ENCODE results near the gene SUCLG2.

Gene SUCLG2

GRCh38 chr3:67610458-67610857 is 44.0 kb downstream of the SUCLG2 start:
- H3K27ac Mint-ChIP-seq, result no peak overlapping the region
- CTCF ChIA-PET, result no interaction called here
- H3K9me3 Mint-ChIP-seq, result no peaks in the 10 kb centered on the region
- H3K36me3 Mint-ChIP-seq, result peaks cover 74% of the 10 kb centered on the region
- peaks cover 8% of the 10 kb centered on the region for H3K4me1 Mint-ChIP-seq
- DNase-seq, result no peak
- no peak overlapping the region for H3K4me3 Mint-ChIP-seq
- no peaks in the 10 kb centered on the region for H3K27me3 Mint-ChIP-seq

DNA sequence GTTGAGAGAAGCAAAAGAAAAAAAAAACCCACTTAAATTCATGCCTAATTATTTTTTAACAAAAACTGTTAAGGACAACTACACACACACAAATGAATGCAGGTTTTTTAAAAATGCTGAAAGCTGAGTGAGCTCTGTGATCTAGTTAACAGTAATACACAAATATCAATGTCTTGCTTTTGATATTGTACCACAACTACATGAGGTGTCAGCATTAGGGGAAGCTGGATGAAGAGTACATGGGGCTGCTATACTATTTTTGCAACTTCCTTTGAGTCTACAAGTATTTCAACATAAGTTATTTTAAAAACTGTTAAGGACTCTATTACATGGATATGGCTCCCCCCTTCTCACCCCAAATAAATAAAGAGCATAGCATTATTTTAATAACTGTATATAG is 44.7 kb downstream of the SUCLG2 start:
- H3K27me3 Mint-ChIP-seq, result no peaks in the 10 kb centered on the region
- no peak overlapping the region for H3K4me3 Mint-ChIP-seq
- CTCF ChIA-PET, result no interaction called here
- DNase-seq, result no peak
- no peaks in the 10 kb centered on the region for H3K9me3 Mint-ChIP-seq
- peaks cover 15% of the 10 kb centered on the region for H3K4me1 Mint-ChIP-seq
- peak overlapping the region; percentile 13 for H3K27ac Mint-ChIP-seq
- H3K36me3 Mint-ChIP-seq, result peaks cover 76% of the 10 kb centered on the region

- Mint-ChIP-seq H3K9me3 (no peaks in the 10 kb centered on the region), H3K4me1 (peaks cover 29% of the 10 kb centered on the region), H3K27ac (no peak overlapping the region), H3K36me3 (peaks cover 74% of the 10 kb centered on the region), H3K4me3 (no peak overlapping the region), H3K27me3 (no peaks in the 10 kb centered on the region)
- DNase-seq, result no peak
- CTCF ChIA-PET, result no interaction called here
Measured at GRCh38 chr3:67608034-67608433, 46.4 kb downstream of the SUCLG2 start.

DNA sequence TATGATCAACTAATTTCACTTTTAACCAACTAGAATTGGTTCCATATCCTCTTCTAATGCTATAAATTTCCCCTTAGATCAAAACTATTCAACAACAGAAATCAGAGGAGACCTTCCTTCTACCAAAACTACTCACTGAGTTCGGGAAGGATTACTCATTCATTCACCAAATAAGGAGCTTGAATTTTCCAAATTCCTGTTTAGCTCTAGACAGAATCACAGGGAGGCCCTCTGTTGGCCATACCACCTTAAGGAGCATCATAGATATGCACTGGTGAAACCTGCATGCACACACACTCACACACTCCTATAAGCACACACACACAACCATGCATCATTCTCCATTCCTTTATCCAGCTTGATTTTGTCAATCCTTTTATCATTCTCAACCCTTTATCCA is 49.0 kb downstream of the SUCLG2 start:
- Mint-ChIP-seq H3K36me3 (peaks cover 75% of the 10 kb centered on the region), H3K27me3 (no peaks in the 10 kb centered on the region), H3K27ac (no peak overlapping the region), H3K4me3 (no peak overlapping the region), H3K4me1 (peaks cover 54% of the 10 kb centered on the region), H3K9me3 (no peaks in the 10 kb centered on the region)
- CTCF ChIA-PET, result no interaction called here
- no peak for DNase-seq

DNA sequence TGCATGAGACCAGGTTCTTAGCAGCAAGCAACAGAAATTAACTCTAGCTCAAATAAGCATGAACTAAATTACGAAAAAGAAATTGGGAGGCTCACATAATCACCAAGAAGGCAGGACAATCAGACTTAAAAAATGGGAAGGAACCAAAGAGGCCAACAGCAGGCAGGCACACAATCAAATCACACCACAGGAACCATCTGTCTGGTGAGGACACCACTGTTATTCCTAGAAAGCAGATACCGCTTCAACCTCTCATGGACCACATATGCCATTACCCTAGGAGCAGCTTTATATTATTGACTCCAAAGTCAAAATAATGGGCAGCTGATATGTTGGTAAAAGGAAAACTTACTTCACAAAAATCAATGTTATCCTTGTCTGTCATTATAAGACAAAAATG is 51.6 kb downstream of the SUCLG2 start:
- CTCF ChIA-PET, result interaction anchor here (1.2 kb wide), 1 partner anchor 8 kb away, joined by 3 read pairs; no protein-coding TSS in a partner anchor
- no peak for DNase-seq
- H3K4me3 Mint-ChIP-seq, result no peak overlapping the region
- no peaks in the 10 kb centered on the region for H3K9me3 Mint-ChIP-seq
- no peaks in the 10 kb centered on the region for H3K27me3 Mint-ChIP-seq
- peaks cover 71% of the 10 kb centered on the region for H3K36me3 Mint-ChIP-seq
- H3K27ac Mint-ChIP-seq, result peak overlapping the region; percentile 89
- H3K4me1 Mint-ChIP-seq, result peaks cover 75% of the 10 kb centered on the region

DNA sequence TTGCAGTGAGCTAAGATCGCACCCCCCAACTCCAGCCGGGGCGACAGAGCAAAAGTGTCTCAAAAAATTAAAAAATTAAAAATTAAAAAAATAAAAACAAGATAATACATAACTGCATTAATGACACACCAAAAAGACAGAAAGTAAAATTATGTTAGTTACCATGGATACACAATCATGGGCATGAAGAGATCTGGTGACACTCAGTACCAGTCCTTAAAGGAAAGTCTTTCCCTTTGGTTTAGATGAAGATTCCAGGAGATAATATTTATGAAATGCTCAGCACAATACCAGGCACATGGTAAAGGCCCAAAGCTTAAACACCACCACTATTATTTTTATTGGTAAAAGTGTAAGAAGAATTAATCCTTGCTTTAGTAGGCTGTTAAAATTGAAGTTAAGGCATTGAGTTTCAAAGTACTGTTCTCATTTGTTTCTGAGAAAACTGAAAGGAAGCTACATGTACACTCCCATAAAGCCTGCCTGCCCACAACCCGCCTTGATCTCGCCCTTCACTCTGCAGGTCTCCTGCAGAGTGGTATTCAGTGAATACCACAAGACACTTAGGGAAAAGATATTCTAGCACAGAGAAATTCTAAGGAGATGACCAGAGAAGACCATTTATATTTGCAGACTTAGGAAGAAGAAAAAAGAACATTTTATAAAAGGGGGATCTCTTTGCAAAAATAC is 52.3 kb downstream of the SUCLG2 start:
- Mint-ChIP-seq H3K36me3 (peaks cover 71% of the 10 kb centered on the region), H3K27me3 (no peaks in the 10 kb centered on the region), H3K27ac (peak overlapping the region; percentile 89), H3K4me3 (peak overlapping the region; percentile 57), H3K4me1 (peaks cover 79% of the 10 kb centered on the region), H3K9me3 (no peaks in the 10 kb centered on the region)
- CTCF ChIA-PET, result interaction anchor here (0.6 to 1.3 kb wide), 3 partner anchors 8 to 218 kb away, joined by 3 to 4 read pairs (median 3); partner anchors contain the start of gene SUCLG2
- DNase-seq, result peak; percentile 51

DNA sequence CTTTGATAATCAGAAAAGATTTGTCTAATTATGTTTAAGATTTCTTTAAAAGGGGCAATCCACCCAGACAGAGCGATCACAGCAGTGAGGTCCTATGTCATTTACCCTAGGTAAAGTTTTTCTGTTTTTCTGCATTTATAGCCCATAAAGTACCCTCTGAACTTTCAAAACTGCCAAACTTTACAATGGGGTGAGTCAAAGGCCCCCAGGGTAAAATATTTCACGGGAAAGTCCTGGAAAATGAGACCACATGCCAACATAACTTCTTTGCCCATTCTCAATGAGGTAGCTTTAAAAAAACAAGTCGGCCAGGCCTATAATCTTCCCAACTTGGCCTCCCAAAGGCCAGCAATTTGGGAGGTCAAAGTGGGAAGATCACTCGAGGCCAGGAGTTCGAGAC is 53.0 kb downstream of the SUCLG2 start:
- Mint-ChIP-seq H3K4me3 (no peak overlapping the region), H3K36me3 (peaks cover 74% of the 10 kb centered on the region), H3K27ac (peak overlapping the region; percentile 52), H3K4me1 (peaks cover 85% of the 10 kb centered on the region), H3K9me3 (no peaks in the 10 kb centered on the region), H3K27me3 (no peaks in the 10 kb centered on the region)
- DNase-seq, result no peak
- CTCF ChIA-PET, result interaction anchor here (0.6 to 1.3 kb wide), 2 partner anchors 53 to 217 kb away, joined by 3 to 4 read pairs; partner anchors contain the start of gene SUCLG2

DNA sequence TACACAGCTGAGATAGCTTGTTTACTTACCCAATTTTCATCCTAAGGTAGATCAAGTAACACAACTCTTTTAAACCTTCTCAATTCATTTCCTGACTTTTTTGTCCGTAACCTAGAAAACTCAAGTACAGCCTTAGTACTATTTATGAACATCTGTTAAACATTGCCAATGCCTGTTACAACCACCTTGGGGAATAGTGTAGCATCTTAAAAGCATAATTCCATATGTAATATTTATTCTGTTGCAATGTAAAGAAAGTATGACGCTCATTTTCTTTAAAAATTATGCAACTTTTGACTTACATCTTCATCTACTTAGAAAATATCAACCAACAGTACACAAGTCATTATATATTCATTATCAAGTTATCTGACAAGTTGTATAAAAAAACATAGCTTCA is 54.6 kb downstream of the SUCLG2 start:
- Mint-ChIP-seq H3K36me3 (peaks cover 73% of the 10 kb centered on the region), H3K27ac (no peak overlapping the region), H3K27me3 (no peaks in the 10 kb centered on the region), H3K4me3 (no peak overlapping the region), H3K9me3 (no peaks in the 10 kb centered on the region), H3K4me1 (peaks cover 86% of the 10 kb centered on the region)
- DNase-seq, result no peak
- CTCF ChIA-PET, result interaction anchor here (0.6 kb wide), 1 partner anchor 273 kb away, joined by 3 read pairs; no protein-coding TSS in a partner anchor

DNA sequence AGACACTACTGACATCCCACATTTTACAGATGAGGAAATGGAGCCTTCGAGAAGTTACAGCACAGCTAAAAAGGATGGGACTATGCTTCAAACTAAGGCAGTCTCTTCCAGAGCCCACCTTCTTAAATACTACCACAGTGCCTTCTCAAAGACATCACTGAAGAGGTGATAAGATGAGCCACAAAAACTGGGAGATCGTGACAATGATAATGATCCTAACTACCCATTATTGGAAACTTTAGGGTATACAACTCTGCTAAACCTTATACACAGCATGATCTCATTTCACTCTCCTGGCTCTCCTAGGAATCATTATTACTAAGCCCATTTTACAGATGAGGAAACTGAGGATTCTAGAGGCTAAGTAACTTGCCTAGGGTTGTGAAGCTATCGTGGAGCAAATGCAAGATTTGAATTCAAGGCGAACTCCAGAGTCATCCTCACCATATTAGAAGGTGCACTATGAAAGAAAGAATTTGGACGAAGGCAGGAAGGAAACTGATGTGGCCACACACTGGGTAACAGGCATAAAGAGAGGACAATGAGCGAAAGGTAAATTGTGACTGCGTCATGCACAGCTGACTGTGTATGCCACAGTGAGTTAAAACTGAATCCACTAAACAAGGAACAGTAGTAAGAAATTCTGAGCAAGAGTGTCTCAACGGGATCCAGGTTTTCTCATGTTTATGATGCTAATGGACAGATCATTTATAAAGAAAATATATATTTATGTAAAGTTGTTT is 55.4 kb downstream of the SUCLG2 start:
- DNase-seq, result no peak
- Mint-ChIP-seq H3K9me3 (no peaks in the 10 kb centered on the region), H3K4me1 (peaks cover 79% of the 10 kb centered on the region), H3K27ac (no peak overlapping the region), H3K36me3 (peaks cover 66% of the 10 kb centered on the region), H3K4me3 (no peak overlapping the region), H3K27me3 (no peaks in the 10 kb centered on the region)
- CTCF ChIA-PET, result interaction anchor here (0.6 kb wide), 1 partner anchor 149 kb away, joined by 3 read pairs; no protein-coding TSS in a partner anchor

DNA sequence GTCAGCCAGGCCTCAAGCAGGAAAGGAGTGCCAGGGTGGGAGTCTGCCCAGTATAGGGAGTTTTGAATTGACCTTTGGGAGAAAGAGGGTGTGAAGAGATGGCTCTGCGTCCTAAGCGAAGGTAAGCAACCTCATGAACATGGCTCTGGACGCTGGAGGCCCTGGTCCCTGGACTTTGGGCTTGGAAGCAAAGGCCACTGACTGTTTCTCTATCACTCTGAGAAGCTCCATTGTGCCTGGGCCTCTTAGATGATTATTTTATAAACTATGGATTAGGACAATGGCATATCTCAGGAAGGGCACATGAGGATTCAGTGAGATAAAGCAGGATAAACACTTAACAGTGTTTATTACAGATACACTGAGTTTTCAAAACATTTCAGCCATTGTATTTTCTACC is 59.0 kb downstream of the SUCLG2 start:
- CTCF ChIA-PET, result interaction anchor here (1.5 kb wide), 1 partner anchor 194 kb away, joined by 11 read pairs; no protein-coding TSS in a partner anchor
- Mint-ChIP-seq H3K36me3 (peaks cover 66% of the 10 kb centered on the region), H3K4me3 (no peak overlapping the region), H3K27ac (no peak overlapping the region), H3K27me3 (no peaks in the 10 kb centered on the region), H3K4me1 (peaks cover 46% of the 10 kb centered on the region), H3K9me3 (no peaks in the 10 kb centered on the region)
- no peak for DNase-seq

GRCh38 chr3:67593761-67594234 is 60.6 kb downstream of the SUCLG2 start:
- H3K4me3 Mint-ChIP-seq, result no peak overlapping the region
- CTCF ChIA-PET, result interaction anchor here (0.9 to 1.1 kb wide), 2 partner anchors 9 to 61 kb away, joined by 3 read pairs; no protein-coding TSS in a partner anchor
- peaks cover 61% of the 10 kb centered on the region for H3K36me3 Mint-ChIP-seq
- no peaks in the 10 kb centered on the region for H3K27me3 Mint-ChIP-seq
- no peak overlapping the region for H3K27ac Mint-ChIP-seq
- no peaks in the 10 kb centered on the region for H3K9me3 Mint-ChIP-seq
- H3K4me1 Mint-ChIP-seq, result peaks cover 30% of the 10 kb centered on the region
- no peak for DNase-seq

- no peak overlapping the region for H3K4me3 Mint-ChIP-seq
- H3K36me3 Mint-ChIP-seq, result peaks cover 57% of the 10 kb centered on the region
- CTCF ChIA-PET, result no interaction called here
- no peaks in the 10 kb centered on the region for H3K9me3 Mint-ChIP-seq
- no peak for DNase-seq
- H3K27ac Mint-ChIP-seq, result no peak overlapping the region
- H3K27me3 Mint-ChIP-seq, result no peaks in the 10 kb centered on the region
- H3K4me1 Mint-ChIP-seq, result peaks cover 19% of the 10 kb centered on the region
Measured at GRCh38 chr3:67592057-67592456, 62.4 kb downstream of the SUCLG2 start.

- Mint-ChIP-seq H3K27ac (no peak overlapping the region), H3K4me3 (no peak overlapping the region), H3K4me1 (peaks cover 7% of the 10 kb centered on the region), H3K36me3 (peaks cover 67% of the 10 kb centered on the region), H3K9me3 (peaks cover 2% of the 10 kb centered on the region), H3K27me3 (no peaks in the 10 kb centered on the region)
- CTCF ChIA-PET, result no interaction called here
- DNase-seq, result no peak
Measured at GRCh38 chr3:67587811-67588210, 66.6 kb downstream of the SUCLG2 start.

DNA sequence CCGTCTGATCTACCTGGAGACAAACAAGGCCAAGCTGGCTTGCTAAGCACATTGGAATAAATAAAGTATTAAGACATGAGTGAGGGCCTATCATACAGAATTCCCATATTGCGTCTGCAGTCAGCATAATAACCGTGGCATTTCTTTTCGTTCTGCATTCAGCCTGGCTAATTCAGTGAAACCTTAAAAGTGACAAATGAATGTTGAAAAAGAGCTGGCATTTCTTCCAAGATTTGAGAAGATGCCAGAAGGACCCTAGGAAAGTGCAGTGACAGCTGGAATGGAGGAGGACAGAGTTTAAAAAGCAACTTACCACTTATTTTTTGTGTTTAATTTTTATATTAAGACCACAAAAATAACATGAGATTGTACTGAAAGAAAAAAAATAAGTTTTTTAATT is 67.1 kb downstream of the SUCLG2 start:
- CTCF ChIA-PET, result no interaction called here
- no peak for DNase-seq
- Mint-ChIP-seq H3K4me1 (peaks cover 7% of the 10 kb centered on the region), H3K9me3 (peaks cover 2% of the 10 kb centered on the region), H3K27ac (no peak overlapping the region), H3K36me3 (peaks cover 70% of the 10 kb centered on the region), H3K27me3 (no peaks in the 10 kb centered on the region), H3K4me3 (no peak overlapping the region)

Measured in activated naive CD4-positive, alpha-beta T cell treated with anti-CD3 and anti-CD28 coated beads, Interleukin-2, amount 10 ng/mL, durations not matched to agents 7 days and 5 days (primary cell).